Daoy (cell line): ENCODE measurements around the gene FGF18. TPM values are rescaled to one million over a fixed set of nuclear protein-coding genes. Genes with fewer than 3 reads are reported as not detected.

Source experiments
- DNase-seq: peaks from one replicate; pipeline ENCODE4 v3.0.0-alpha.2; 2015; ENCODE audit warnings: low read depth
- total RNA-seq: library from RNA; depleted of rRNA; stranded (reverse); fragments of >200 nt; shearing (Covaris generic); gene quantifications from 2 replicates; pipeline ENCODE4 v1.2.3, GENCODE V29; 2014

Gene FGF18
- total RNA-seq, 1 experiment from 2014 or later = 0.29 TPM

GRCh38 chr5:171467107-171467506 lies 47.7 kb downstream of the FGF18 start:
- no peak for DNase-seq

GRCh38 chr5:171469326-171469725 lies 49.9 kb downstream of the FGF18 start:
- no peak for DNase-seq

- no peak for DNase-seq
Measured at GRCh38 chr5:171470420-171470819, 51.0 kb downstream of the FGF18 start.

- no peak for DNase-seq
Measured at GRCh38 chr5:171474230-171474813, 54.9 kb downstream of the FGF18 start.

GRCh38 chr5:171475596-171475995 lies 56.1 kb downstream of the FGF18 start:
- DNase-seq = no peak

GRCh38 chr5:171476701-171477100 lies 57.3 kb downstream of the FGF18 start:
- DNase-seq = no peak

GRCh38 chr5:171477101-171477500 lies 57.7 kb downstream of the FGF18 start:
- DNase-seq = no peak

- DNase-seq = no peak
Measured at GRCh38 chr5:171477666-171478065, 58.2 kb downstream of the FGF18 start.

GRCh38 chr5:171478946-171479775 lies 59.7 kb downstream of the FGF18 start:
- no peak for DNase-seq

- no peak for DNase-seq
Measured at GRCh38 chr5:171479776-171480125, 60.3 kb downstream of the FGF18 start.

GRCh38 chr5:171480239-171480638 lies 60.8 kb downstream of the FGF18 start:
- no peak for DNase-seq

- no peak for DNase-seq
Measured at GRCh38 chr5:171481571-171482433, 62.4 kb downstream of the FGF18 start.

- DNase-seq = no peak
Measured at GRCh38 chr5:171482434-171482730, 62.9 kb downstream of the FGF18 start.

GRCh38 chr5:171483551-171484135 lies 64.2 kb downstream of the FGF18 start:
- DNase-seq = peak; percentile 48

GRCh38 chr5:171484460-171484899 lies 65.0 kb downstream of the FGF18 start:
- peak; percentile 32 for DNase-seq

- DNase-seq = no peak
Measured at GRCh38 chr5:171485668-171486067, 66.2 kb downstream of the FGF18 start.

- DNase-seq = no peak
Measured at GRCh38 chr5:171486613-171487012, 67.2 kb downstream of the FGF18 start.

- no peak for DNase-seq
Measured at GRCh38 chr5:171488876-171489275, 69.4 kb downstream of the FGF18 start.

GRCh38 chr5:171492781-171493180 lies 73.3 kb downstream of the FGF18 start:
- no peak for DNase-seq

GRCh38 chr5:171493646-171494393 lies 74.4 kb downstream of the FGF18 start:
- DNase-seq = no peak

GRCh38 chr5:171494452-171495121 lies 75.1 kb downstream of the FGF18 start:
- DNase-seq = peak; percentile 78
